ENCODE measurements around the gene TBCD. TPM values are rescaled to one million over a fixed set of nuclear protein-coding genes. Genes with fewer than 3 reads are reported as not detected.

The TBCD gene
- total RNA-seq, 3 donors from 2014 or later: 63.5 to 76.7 (median 66.1) TPM

- Mint-ChIP-seq H3K4me1 (ENCODE audit: low read depth) (peaks cover 5% of the 10 kb centered on the region), H3K4me3 (no peak overlapping the region), H3K9me3 (no peaks in the 10 kb centered on the region), H3K27me3 (ENCODE audit: low read depth) (no peaks in the 10 kb centered on the region), H3K36me3 (ENCODE audit: insufficient read depth) (peaks cover 3% of the 10 kb centered on the region)
- ATAC-seq (no peak), DNase-seq (no peak)
These were observed 92.2 kb downstream of the TBCD start for GRCh38 chr17:82843904-82844680.

- Mint-ChIP-seq H3K4me1 (ENCODE audit: low read depth) (peaks cover 9% of the 10 kb centered on the region), H3K4me3 (no peak overlapping the region), H3K9me3 (no peaks in the 10 kb centered on the region), H3K36me3 (ENCODE audit: insufficient read depth) (peaks cover 3% of the 10 kb centered on the region), H3K27me3 (ENCODE audit: low read depth) (no peaks in the 10 kb centered on the region)
- DNase-seq (no peak), ATAC-seq (no peak)
These were observed 92.9 kb downstream of the TBCD start for GRCh38 chr17:82844796-82845162.

- H3K27me3 Mint-ChIP-seq (ENCODE audit: low read depth): no peaks in the 10 kb centered on the region
- H3K4me1 Mint-ChIP-seq (ENCODE audit: low read depth): peaks cover 9% of the 10 kb centered on the region
- no peak for DNase-seq
These were observed 93.4 kb downstream of the TBCD start for GRCh38 chr17:82845163-82845807.

GRCh38 chr17:82846061-82846691, 94.3 kb downstream of the TBCD start:
- H3K36me3 Mint-ChIP-seq (ENCODE audit: insufficient read depth): peaks cover 3% of the 10 kb centered on the region
- ATAC-seq (no peak), DNase-seq (no peak)
- H3K9me3 Mint-ChIP-seq: no peaks in the 10 kb centered on the region
- no peak overlapping the region for H3K4me3 Mint-ChIP-seq
- peaks cover 12% of the 10 kb centered on the region for H3K4me1 Mint-ChIP-seq (ENCODE audit: low read depth)
- H3K27me3 Mint-ChIP-seq (ENCODE audit: low read depth): no peaks in the 10 kb centered on the region

More at GRCh38 chr17:82845163-82845807, 93.4 kb downstream of the TBCD start:
- no peak for ATAC-seq
- Mint-ChIP-seq H3K4me3 (no peak overlapping the region), H3K36me3 (ENCODE audit: insufficient read depth) (peaks cover 3% of the 10 kb centered on the region), H3K9me3 (no peaks in the 10 kb centered on the region)

- H3K27me3 Mint-ChIP-seq (ENCODE audit: low read depth): no peaks in the 10 kb centered on the region
- H3K4me3 Mint-ChIP-seq: peak overlapping the region; percentile 61
- DNase-seq (peak; percentile 32), ATAC-seq (peak; percentile 86 to 90)
- H3K36me3 Mint-ChIP-seq (ENCODE audit: insufficient read depth): no peaks in the 10 kb centered on the region
- peaks cover 12% of the 10 kb centered on the region for H3K4me1 Mint-ChIP-seq (ENCODE audit: low read depth)
- no peaks in the 10 kb centered on the region for H3K9me3 Mint-ChIP-seq
These were observed 96.2 kb downstream of the TBCD start for GRCh38 chr17:82848022-82848592.

- Mint-ChIP-seq H3K36me3 (ENCODE audit: insufficient read depth) (no peaks in the 10 kb centered on the region), H3K27me3 (ENCODE audit: low read depth) (no peaks in the 10 kb centered on the region), H3K9me3 (no peaks in the 10 kb centered on the region), H3K4me1 (ENCODE audit: low read depth) (peaks cover 12% of the 10 kb centered on the region), H3K4me3 (no peak overlapping the region)
- DNase-seq (no peak), ATAC-seq (no peak)
These were observed 97.4 kb downstream of the TBCD start for GRCh38 chr17:82849076-82849945.

- no peak overlapping the region for H3K4me3 Mint-ChIP-seq
These were observed 99.5 kb downstream of the TBCD start for GRCh38 chr17:82851381-82851780.

GRCh38 chr17:82854226-82854625, 102.4 kb downstream of the TBCD start:
- DNase-seq (no peak), ATAC-seq (no peak)
- no peak overlapping the region for H3K4me3 Mint-ChIP-seq
- H3K27me3 Mint-ChIP-seq (ENCODE audit: low read depth): no peaks in the 10 kb centered on the region
- H3K4me1 Mint-ChIP-seq (ENCODE audit: low read depth): peaks cover 18% of the 10 kb centered on the region
- H3K36me3 Mint-ChIP-seq (ENCODE audit: insufficient read depth): peaks cover 5% of the 10 kb centered on the region
- no peaks in the 10 kb centered on the region for H3K9me3 Mint-ChIP-seq

More at GRCh38 chr17:82851381-82851780, 99.5 kb downstream of the TBCD start:
- Mint-ChIP-seq H3K4me1 (ENCODE audit: low read depth) (peaks cover 12% of the 10 kb centered on the region), H3K36me3 (ENCODE audit: insufficient read depth) (no peaks in the 10 kb centered on the region), H3K27me3 (ENCODE audit: low read depth) (no peaks in the 10 kb centered on the region), H3K9me3 (no peaks in the 10 kb centered on the region)
- no peak for ATAC-seq
- no peak for DNase-seq

- no peak for DNase-seq
- H3K4me3 Mint-ChIP-seq: no peak overlapping the region
- H3K36me3 Mint-ChIP-seq (ENCODE audit: insufficient read depth): peaks cover 7% of the 10 kb centered on the region
- ATAC-seq: no peak
- H3K4me1 Mint-ChIP-seq (ENCODE audit: low read depth): peaks cover 32% of the 10 kb centered on the region
- H3K27me3 Mint-ChIP-seq (ENCODE audit: low read depth): no peaks in the 10 kb centered on the region
- H3K9me3 Mint-ChIP-seq: no peaks in the 10 kb centered on the region
These were observed 104.5 kb downstream of the TBCD start for GRCh38 chr17:82856361-82856760.

GRCh38 chr17:82858376-82859126, 106.7 kb downstream of the TBCD start:
- H3K9me3 Mint-ChIP-seq: no peaks in the 10 kb centered on the region
- no peak overlapping the region for H3K4me3 Mint-ChIP-seq
- H3K27me3 Mint-ChIP-seq (ENCODE audit: low read depth): no peaks in the 10 kb centered on the region
- ATAC-seq: peak in 1 of 2 donors; percentile 36
- no peak for DNase-seq
- peaks cover 51% of the 10 kb centered on the region for H3K4me1 Mint-ChIP-seq (ENCODE audit: low read depth)
- peaks cover 7% of the 10 kb centered on the region for H3K36me3 Mint-ChIP-seq (ENCODE audit: insufficient read depth)

GRCh38 chr17:82859431-82860403, 107.9 kb downstream of the TBCD start:
- ATAC-seq (peak; percentile 45 to 51), DNase-seq (peak; percentile 48)
- H3K36me3 Mint-ChIP-seq (ENCODE audit: insufficient read depth): peaks cover 7% of the 10 kb centered on the region
- H3K4me1 Mint-ChIP-seq (ENCODE audit: low read depth): peaks cover 61% of the 10 kb centered on the region
- no peaks in the 10 kb centered on the region for H3K9me3 Mint-ChIP-seq
- no peaks in the 10 kb centered on the region for H3K27me3 Mint-ChIP-seq (ENCODE audit: low read depth)
- peak overlapping the region; percentile 79 for H3K4me3 Mint-ChIP-seq

GRCh38 chr17:82860606-82861392, 108.9 kb downstream of the TBCD start:
- no peak for DNase-seq
- H3K4me3 Mint-ChIP-seq: peak overlapping the region; percentile 79
- no peaks in the 10 kb centered on the region for H3K9me3 Mint-ChIP-seq
- H3K27me3 Mint-ChIP-seq (ENCODE audit: low read depth): no peaks in the 10 kb centered on the region
- ATAC-seq: no peak
- peaks cover 7% of the 10 kb centered on the region for H3K36me3 Mint-ChIP-seq (ENCODE audit: insufficient read depth)
- peaks cover 72% of the 10 kb centered on the region for H3K4me1 Mint-ChIP-seq (ENCODE audit: low read depth)

Data from activated T-cell treated with anti-CD3 and anti-CD28 coated beads, Interleukin-2, amount 50 U/mL, for 4 hours (primary cell).